Ovary (tissue), 9 donors: ENCODE measurements around the gene KCNE2. TPM values are rescaled to one million over a fixed set of nuclear protein-coding genes. Genes with fewer than 3 reads are reported as not detected.
"Not testable (repeated sequence)": the region's sequence is repeated elsewhere in the genome, so short reads cannot be mapped to it uniquely, and the experiment has no call there.

Source experiments
- DNase-seq, 5 donors: peaks; one replicate each; pipeline ENCODE4 v3.0.0-alpha.2; 2019 to 2020
- H3K27ac ChIP-seq, 2 donors: fragments of 200-600 bp; one replicate each; pipeline versions ENCODE4 v1.5.1 to v1.8.0; 2019 to 2022
- H3K27me3 ChIP-seq: fragments of 200-600 bp; one replicate; pipeline ENCODE4 v1.8.0; 2022
- H3K36me3 ChIP-seq: fragments of 200-600 bp; sonication (generic); one replicate; pipeline ENCODE4 v1.5.1; 2019
- H3K4me1 ChIP-seq: one replicate; pipeline ENCODE4 v1.8.1; 2013; ENCODE audit warnings: mild to moderate bottlenecking, moderate library complexity; ENCODE audit not compliant: insufficient read depth
- H3K4me3 ChIP-seq: fragments of 200-600 bp; sonication (generic); one replicate; pipeline ENCODE4 v1.5.1; 2017
- H3K9me3 ChIP-seq, 2 donors: fragments of 200-600 bp in 1 of 2; sonication (generic) in 1 of 2; one replicate each; pipeline versions ENCODE4 v1.5.1 to v1.8.1; 2013 to 2019; ENCODE audit warnings: mild to moderate bottlenecking in 1 of 2, moderate library complexity in 1 of 2
- WGBS, 3 donors: extraction: QIAGEN DNeasy Blood & Tissue Kit in 1 of 3; methylation state at CpG; one replicate each; pipeline versions ENCODE4 v1.1.5 to v1.1.7; 2013 to 2017; 5-methylcytosine and 5-hydroxymethylcytosine counted together
- intact Hi-C, 4 donors: fragments of 100-400 bp; cut with DNase I; formaldehyde crosslinking; loops; one replicate each; pipeline versions ENCODE4 v1.11.0 to v1.15.1; 2022 to 2023
- polyA plus RNA-seq, 2 donors: library from polyadenylated mRNA; stranded (reverse); fragments of 200-250 nt in 1 of 2; fragments of 350-450 nt in 1 of 2; fragmentation: Illumina TruSeq in 1 of 2; extraction: RNeasy Lipid Tissue Mini Kit (QIAGEN cat#74804) in 1 of 2; gene quantifications; one replicate each; pipeline ENCODE4 v1.2.3, GENCODE V29; 2013 to 2014
- total RNA-seq, 7 donors: library from RNA; depleted of rRNA in 2 of 7; stranded (reverse); fragments of >200 nt in 2 of 7; fragmentation: NEBNext Ultra II Directional in 3 of 7; extraction: Animal tissue kit (Norgen Biotek cat#: 25700) in 3 of 7; gene quantifications; one replicate each; pipeline versions ENCODE4 v1.1.0 to v1.2.4, GENCODE V29; 2016 to 2023
- donor health status: DM: no; HTN: no; CAD: no; lungs with moderate emphysema.
- donor health status: DM: no; HTN: no; CAD: no.
- donor health status: Bipolar disorder and iron deficiency.
- donor health status: DM: yes; HTN: yes; CAD: no.
- donor health status: DM: no; HTN: no; CAD: no.
- donor health status: DM: yes; HTN: yes; CAD: no.

Gene KCNE2
- total and polyA plus RNA-seq, 9 donors, result 0.25 to 0.48 (median 0.35) TPM; not detected in 3

GRCh38 chr21:34407294-34407693 is 43.5 kb downstream of the KCNE2 start:
- H3K4me3 ChIP-seq, H3K9me3 ChIP-seq, DNase-seq, H3K27me3 ChIP-seq, H3K36me3 ChIP-seq, intact Hi-C loops, H3K4me1 ChIP-seq, H3K27ac ChIP-seq: not testable (repeated sequence)
- no CpG with 5 or more reads among the region's 9 CpGs for WGBS, 3 donors

- no CpG with 5 or more reads among the region's 5 CpGs for WGBS, 3 donors
- intact Hi-C loops, H3K4me3 ChIP-seq, H3K36me3 ChIP-seq, H3K27ac ChIP-seq, DNase-seq, H3K9me3 ChIP-seq, H3K27me3 ChIP-seq, H3K4me1 ChIP-seq: not testable (repeated sequence)
These were observed 53.8 kb downstream of the KCNE2 start for GRCh38 chr21:34417448-34418077.

Other genes starting within 250 kb of the KCNE2 start
- 10 to 100 TPM in 5 of 7 donors, 1 to 10 TPM in 2; 6.8 to 29.4 (median 10.5) TPM for gene SMIM11, start 11.5 kb downstream of the KCNE2 start, total RNA-seq
- gene SMIM11, start 11.5 kb downstream of the KCNE2 start, polyA plus RNA-seq, result 10 to 100 TPM; 11.5 to 25.0 TPM
- gene SMIM34, start 59.9 kb downstream of the KCNE2 start, total RNA-seq, result under 1 TPM in 2 of 7 donors, not detected in 5; 0.27 to 0.34 TPM
- not detected for gene SMIM34, start 59.9 kb downstream of the KCNE2 start, polyA plus RNA-seq
- 1 to 10 TPM in 2 of 7 donors, under 1 TPM in 3, not detected in 2; 0.37 to 4.7 (median 0.88) TPM for gene KCNE1, start 148.2 kb downstream of the KCNE2 start, total RNA-seq
- gene KCNE1, start 148.2 kb downstream of the KCNE2 start, polyA plus RNA-seq, result 1 to 10 TPM in 1 of 2 donors, under 1 TPM in 1; 0.21 to 2.6 TPM